HepG2 (cell line): ENCODE measurements around the gene ANP32B. TPM values are rescaled to one million over a fixed set of nuclear protein-coding genes. Genes with fewer than 3 reads are reported as not detected.

Experiments used
- ATAC-seq: fragments of 200-7000 bp; cut with Tn5 transposase; 3 replicates; pipeline ENCODE4 v1.9.1; 2020; ENCODE audit warnings: mild to moderate bottlenecking, moderate library complexity
- BruUV-seq: library from RNA; stranded (reverse); fragments of 400-500 nt; replicated peaks from 2 replicates; lab custom pipeline; 2021; lab: Mats Ljungman, UMichigan
- CTCF ChIA-PET: fragments of 300-600 bp; formaldehyde crosslinking; extraction: SDS; loops from one replicate; lab custom pipeline; 2021; ENCODE audit warnings: low total read pairs, inconsistent platforms, low intra/inter-chr PET ratio; lab: Yijun Ruan, JAX
- POLR2A ChIA-PET: fragments of 350-600 bp; sonication (Branson Sonifier 250); formaldehyde crosslinking; loops from one replicate; lab custom pipeline; 2020; ENCODE audit warnings: antibody characterized with exemption, inconsistent platforms; lab: Yijun Ruan, JAX
- DNase-seq: peaks from one replicate; pipeline ENCODE4 v3.0.0-alpha.2; 2015; ENCODE audit warnings: low spot score
- FAIRE-seq: peaks from 3 replicates; lab custom pipeline; 2011; peaks lifted over from hg19 to GRCh38; lab: Jason Lieb, UNC
- H2AFZ ChIP-seq: one replicate; pipeline ENCODE4 v1.6.1; 2011; ENCODE audit warnings: low read length, inconsistent platforms
- H3K27ac ChIP-seq: fragments of 300-600 bp; 3 replicates; pipeline ENCODE4 v1.8.0; 2011; ENCODE audit warnings: mixed run types, mild to moderate bottlenecking, mixed read lengths, low read length, inconsistent platforms; ENCODE audit not compliant: insufficient read depth; ENCODE audit errors: extremely low read length
- H3K27me3 ChIP-seq, 2 experiments: fragments of 200-600 bp in 1 of 2; 2 replicates in 1 of 2; 3 replicates in 1 of 2; pipeline versions ENCODE4 v1.6.0 to v1.8.0; 2011; ENCODE audit warnings: low read length in 2 of 2, mild to moderate bottlenecking in 2 of 2, moderate library complexity in 2 of 2, inconsistent platforms in 1 of 2; ENCODE audit not compliant: insufficient read depth in 2 of 2, control insufficient read depth in 1 of 2
- H3K36me3 ChIP-seq, 2 experiments: fragments of 200-600 bp in 1 of 2; replicated peaks in 1 of 2; 2 replicates in 1 of 2; 3 replicates in 1 of 2; pipeline versions ENCODE4 v1.5.1 to v1.8.0; 2011; ENCODE audit warnings: low read length in 2 of 2, inconsistent platforms in 1 of 2; ENCODE audit not compliant: insufficient read depth in 2 of 2, control insufficient read depth in 1 of 2
- H3K4me1 ChIP-seq: 2 replicates; pipeline ENCODE4 v1.5.1; 2012; ENCODE audit warnings: low read length, inconsistent platforms; ENCODE audit not compliant: insufficient read depth
- H3K4me2 ChIP-seq: 2 replicates; pipeline ENCODE4 v1.6.0; 2011; ENCODE audit warnings: low read depth, low read length, inconsistent platforms
- H3K4me3 ChIP-seq, 3 experiments: fragments of 200-600 bp in 1 of 3; sonication (generic), shearing (Covaris generic) in 1 of 3; replicated peaks in 1 of 3; 2 replicates each; pipeline ENCODE4 v1.5.1; 2011 to 2016; ENCODE audit warnings: low read length in 3 of 3, inconsistent platforms in 2 of 3, low read depth in 2 of 3, mild to moderate bottlenecking in 2 of 3, control low read depth in 1 of 3, mixed read lengths in 1 of 3; ENCODE audit not compliant: insufficient read depth in 1 of 3
- H3K79me2 ChIP-seq: one replicate; pipeline ENCODE4 v1.6.1; 2011; ENCODE audit warnings: low read length, inconsistent platforms; ENCODE audit not compliant: insufficient read depth
- H3K9ac ChIP-seq: 2 replicates; pipeline ENCODE4 v1.6.0; 2011; ENCODE audit warnings: mild to moderate bottlenecking, low read depth, low read length, inconsistent platforms; ENCODE audit not compliant: insufficient read depth
- H3K9me3 ChIP-seq: 2 replicates; pipeline ENCODE4 v1.5.1; 2012; ENCODE audit warnings: mild to moderate bottlenecking, low read length
- H4K20me1 ChIP-seq: 2 replicates; pipeline ENCODE4 v1.6.0; 2011; ENCODE audit warnings: inconsistent platforms, mild to moderate bottlenecking, low read length, moderate library complexity; ENCODE audit not compliant: insufficient read depth
- ATF3 ChIP-seq: sonication (generic); formaldehyde crosslinking; IDR thresholded peaks from 2 replicates; pipeline ENCODE4 v1.4.0; 2020; ENCODE audit warnings: missing genetic modification reagents
- GRHL1 ChIP-seq: sonication (generic); formaldehyde crosslinking; conservative IDR thresholded peaks from 2 replicates; pipeline ENCODE4 v1.8.0; 2022; ENCODE audit warnings: missing genetic modification reagents
- GTF3A ChIP-seq: sonication (generic); formaldehyde crosslinking; conservative IDR thresholded peaks from 2 replicates; pipeline ENCODE4 v1.4.0; 2020; ENCODE audit warnings: mild to moderate bottlenecking, missing genetic modification reagents
- HOXA5 ChIP-seq: sonication (generic); formaldehyde crosslinking; IDR thresholded peaks from 2 replicates; pipeline ENCODE4 v1.4.0; 2020; ENCODE audit warnings: missing genetic modification reagents
- IKZF4 ChIP-seq: sonication (generic); formaldehyde crosslinking; IDR thresholded peaks from 2 replicates; pipeline ENCODE4 v1.5.1; 2020; ENCODE audit warnings: borderline replicate concordance, mild to moderate bottlenecking, low read depth, missing genetic modification reagents; ENCODE audit errors: not compliant biosample characterization
- JUNB ChIP-seq: sonication (generic); formaldehyde crosslinking; IDR thresholded peaks from 2 replicates; pipeline ENCODE4 v1.8.0; 2022; ENCODE audit warnings: missing genetic modification reagents, mild to moderate bottlenecking, borderline replicate concordance
- NKX3-1 ChIP-seq: sonication (generic); formaldehyde crosslinking; IDR thresholded peaks from 2 replicates; pipeline ENCODE4 v1.5.0; 2020; ENCODE audit warnings: missing genetic modification reagents
- REL ChIP-seq: sonication (generic); formaldehyde crosslinking; conservative IDR thresholded peaks from 2 replicates; pipeline ENCODE4 v1.8.0; 2022; ENCODE audit warnings: mild to moderate bottlenecking, missing genetic modification reagents, moderate library complexity
- SNAPC5 ChIP-seq: sonication (generic); formaldehyde crosslinking; IDR thresholded peaks from 2 replicates; pipeline ENCODE4 v1.8.1; 2023; ENCODE audit warnings: mild to moderate bottlenecking, missing genetic modification reagents, borderline replicate concordance
- STAG1 ChIP-seq: sonication (generic); formaldehyde crosslinking; IDR thresholded peaks from 2 replicates; pipeline ENCODE4 v1.4.0; 2020; ENCODE audit warnings: missing genetic modification reagents
- TBL1XR1 ChIP-seq: fragments of 150-350 bp; IDR thresholded peaks from 2 replicates; pipeline ENCODE4 v1.6.1; 2014; ENCODE audit warnings: borderline replicate concordance, low read length; ENCODE audit not compliant: partially characterized antibody
- YEATS4 ChIP-seq: sonication (generic); formaldehyde crosslinking; IDR thresholded peaks from 2 replicates; pipeline ENCODE4 v1.4.0; 2020; ENCODE audit warnings: missing genetic modification reagents, borderline replicate concordance
- ZBTB39 ChIP-seq: sonication (generic); formaldehyde crosslinking; IDR thresholded peaks from 2 replicates; pipeline ENCODE4 v1.5.0; 2020; ENCODE audit warnings: missing genetic modification reagents
- ZNF709 ChIP-seq: sonication (generic); formaldehyde crosslinking; IDR thresholded peaks from 2 replicates; pipeline ENCODE4 v1.5.0; 2020; ENCODE audit warnings: mild to moderate bottlenecking, missing genetic modification reagents
- WGBS: methylation state at CpG from one replicate; pipeline ENCODE4 v1.1.6; 2017; ENCODE audit warnings: low lambda C conversion rate; 5-methylcytosine and 5-hydroxymethylcytosine counted together
- in situ Hi-C: cut with HindIII; loops from 2 replicates; pipeline ENCODE4 v1.10.0; 2017; ENCODE audit warnings: low pct_unique_long_range_greater_than_20kb; ENCODE audit not compliant: extremely low pct_ligation_motif_present
- intact Hi-C: fragments of 100-400 bp; cut with micrococcal nuclease; formaldehyde crosslinking; loops from one replicate; pipeline ENCODE4 v1.10.0; 2022; ENCODE audit not compliant: unreplicated experiment
- polyA plus RNA-seq, 8 experiments: library from polyadenylated mRNA; depleted of rRNA in 3 of 8; stranded (reverse) in 7 of 8; unstranded in 1 of 8; fragments of >200 nt; fragmentation: Illumina TruSeq in 4 of 8; extraction: Trizol in 4 of 8; gene quantifications; 2 replicates each; pipeline versions ENCODE4 v1.2.1 to v1.2.3, GENCODE V29; 2011 to 2016; ENCODE audit warnings: low read depth in 4 of 8, missing spikeins in 1 of 8, mixed read lengths in 1 of 8; ENCODE audit not compliant: insufficient read depth in 1 of 8
- total RNA-seq, 5 experiments: library from RNA; depleted of rRNA; stranded (reverse); fragments of >200 nt; fragmentation: Illumina TruSeq; extraction: Trizol; gene quantifications; 2 replicates each; pipeline ENCODE4 v1.2.3, GENCODE V29; 2016; ENCODE audit warnings: low read depth in 1 of 5

Gene ANP32B
- total and polyA plus RNA-seq, 2 of the 13 experiments (the other 11 are each of a cell fraction or from before 2014, with no cell fraction given) = 22.1 to 37.5 TPM

- peaks cover 61% of the 10 kb centered on the region for H4K20me1 ChIP-seq
- intact Hi-C loops = no loop called here
- no peak overlapping the region for H3K4me3 ChIP-seq
- H3K9me3 ChIP-seq = no peaks in the 10 kb centered on the region
- ATAC-seq (no peak), FAIRE-seq (no peak), DNase-seq (no peak)
- no peak overlapping the region for H3K9ac ChIP-seq
- no peak overlapping the region for H2AFZ ChIP-seq
- no peak for TF ChIP-seq JUNB
- TF ChIP-seq TBL1XR1 = no peak
- no peak for TF ChIP-seq HOXA5
- TF ChIP-seq REL = no peak
- TF ChIP-seq SNAPC5 = no peak
- no peak for TF ChIP-seq ATF3 (CRISPR knock-in tag)
- no peak for TF ChIP-seq NKX3-1 (CRISPR knock-in tag)
- no peak for TF ChIP-seq ZNF709 (CRISPR knock-in tag)
- TF ChIP-seq YEATS4 = no peak
- TF ChIP-seq GTF3A (CRISPR knock-in tag) = no peak
- 96% methylated on average over 2 of the region's 2 CpGs for WGBS
- no peaks in the 10 kb centered on the region for H3K27me3 ChIP-seq
- H3K4me2 ChIP-seq = no peak overlapping the region
- no TSS peak for BruUV-seq
- peaks cover 50% of the 10 kb centered on the region for H3K4me1 ChIP-seq
- CTCF ChIA-PET = no interaction called here
- POLR2A ChIA-PET = interaction anchor here (1.5 kb wide), 1 partner anchor 10 kb away, joined by 3 read pairs; the partner anchor contains the start of gene ANP32B
- no peak overlapping the region for H3K27ac ChIP-seq
- in situ Hi-C loops = no loop called here
- peaks cover 11 to 40% of the 10 kb centered on the region in 2 experiments for H3K36me3 ChIP-seq
- H3K79me2 ChIP-seq = peaks cover 88% of the 10 kb centered on the region
Observed at GRCh38 chr9:97993000-97993399, 9.9 kb downstream of the ANP32B start.

GRCh38 chr9:97994703-97995102 is 11.6 kb downstream of the ANP32B start:
- WGBS = 96% methylated on average over 1 of the region's 1 CpG
- Histone ChIP-seq H3K36me3 (peaks cover 14 to 52% of the 10 kb centered on the region in 2 experiments), H3K9me3 (no peaks in the 10 kb centered on the region), H3K4me2 (no peak overlapping the region), H3K4me1 (peaks cover 34% of the 10 kb centered on the region), H4K20me1 (peaks cover 47% of the 10 kb centered on the region), H3K4me3 (no peak overlapping the region), H3K9ac (no peak overlapping the region), H3K27me3 (no peaks in the 10 kb centered on the region), H2AFZ (no peak overlapping the region), H3K79me2 (peaks cover 78% of the 10 kb centered on the region), H3K27ac (no peak overlapping the region)
- intact Hi-C loops (no loop called here), in situ Hi-C loops (no loop called here)
- no peak for FAIRE-seq
- ATAC-seq = no peak
- ChIA-PET CTCF (no interaction called here), POLR2A (no interaction called here)
- BruUV-seq = no TSS peak
- DNase-seq = no peak
- TF ChIP-seq ZBTB39 (no peak), GRHL1 (CRISPR knock-in tag) (no peak), IKZF4 (CRISPR knock-in tag) (no peak), STAG1 (no peak)
